Measurements from ENCODE around the gene TMEM219.

TMEM219 gene

GRCh38 chr16:29921034-29921385, 40.9 kb upstream of the TMEM219 start:
- peaks cover 8% of the 10 kb centered on the region; the same call in 1 of the 2 replicates for H3K36me3 ChIP-seq (ENCODE audit: low read length)
- H3K4me3 ChIP-seq (ENCODE audit: insufficient read depth, low read length, poor library complexity, severe bottlenecking), result no peak overlapping the region
- no peaks in the 10 kb centered on the region for H3K9me2 ChIP-seq (replicated peaks; ENCODE audit: insufficient read depth, low read length)
- no peak for TF ChIP-seq CTCF (IDR thresholded peaks at IDR 0.05; ENCODE audit: insufficient read depth, low read length, poor library complexity, severe bottlenecking)
- TF ChIP-seq EZH2phosphoT487 (conservative IDR thresholded peaks at IDR 0.05; ENCODE audit: low read length), result no peak
- H3K9me3 ChIP-seq (ENCODE audit: insufficient read depth, low read length), result no peaks in the 10 kb centered on the region
- no peaks in the 10 kb centered on the region for H3F3A ChIP-seq (ENCODE audit: insufficient read depth)
- no peak overlapping the region for H3K27ac ChIP-seq (ENCODE audit: low read depth, low read length)
- peaks cover 14% of the 10 kb centered on the region for H3K79me2 ChIP-seq (ENCODE audit: insufficient read depth, low read length)
- H2AFZ ChIP-seq (ENCODE audit: low read depth, low read length, severe bottlenecking), result no peak overlapping the region
- H3K27me3 ChIP-seq (ENCODE audit: low read length), result no peaks in the 10 kb centered on the region
- no peaks in the 10 kb centered on the region for H4K20me1 ChIP-seq (ENCODE audit: low read depth, low read length)
- H3K9ac ChIP-seq (ENCODE audit: low read length), result no peak overlapping the region
- no peak overlapping the region for H3K4me2 ChIP-seq (ENCODE audit: low read depth, low read length, poor library complexity, severe bottlenecking)

- TF ChIP-seq CTCF (IDR thresholded peaks at IDR 0.05; ENCODE audit: insufficient read depth, low read length, poor library complexity, severe bottlenecking), result no peak
- TF ChIP-seq EZH2phosphoT487 (conservative IDR thresholded peaks at IDR 0.05; ENCODE audit: low read length), result no peak
- Histone ChIP-seq H3F3A (ENCODE audit: insufficient read depth) (no peaks in the 10 kb centered on the region), H3K27ac (ENCODE audit: low read depth, low read length) (no peak overlapping the region), H3K27me3 (ENCODE audit: low read length) (no peaks in the 10 kb centered on the region), H4K20me1 (ENCODE audit: low read depth, low read length) (no peaks in the 10 kb centered on the region), H2AFZ (ENCODE audit: low read depth, low read length, severe bottlenecking) (no peak overlapping the region), H3K4me3 (ENCODE audit: insufficient read depth, low read length, poor library complexity, severe bottlenecking) (no peak overlapping the region), H3K4me2 (ENCODE audit: low read depth, low read length, poor library complexity, severe bottlenecking) (no peak overlapping the region), H3K9ac (ENCODE audit: low read length) (no peak overlapping the region), H3K9me2 (replicated peaks; ENCODE audit: insufficient read depth, low read length) (no peaks in the 10 kb centered on the region), H3K36me3 (ENCODE audit: low read length) (peaks cover 8% of the 10 kb centered on the region; the same call in 1 of the 2 replicates), H3K9me3 (ENCODE audit: insufficient read depth, low read length) (no peaks in the 10 kb centered on the region), H3K79me2 (ENCODE audit: insufficient read depth, low read length) (peaks cover 14% of the 10 kb centered on the region)
These were observed 39.6 kb upstream of the TMEM219 start for GRCh38 chr16:29922326-29922725.

- no peaks in the 10 kb centered on the region for H4K20me1 ChIP-seq (ENCODE audit: low read depth, low read length)
- no peaks in the 10 kb centered on the region for H3F3A ChIP-seq (ENCODE audit: insufficient read depth)
- H2AFZ ChIP-seq (ENCODE audit: low read depth, low read length, severe bottlenecking), result no peak overlapping the region
- peaks cover 14% of the 10 kb centered on the region for H3K79me2 ChIP-seq (ENCODE audit: insufficient read depth, low read length)
- no peaks in the 10 kb centered on the region for H3K27me3 ChIP-seq (ENCODE audit: low read length)
- H3K27ac ChIP-seq (ENCODE audit: low read depth, low read length), result no peak overlapping the region
- no peak overlapping the region for H3K4me2 ChIP-seq (ENCODE audit: low read depth, low read length, poor library complexity, severe bottlenecking)
- no peaks in the 10 kb centered on the region for H3K9me3 ChIP-seq (ENCODE audit: insufficient read depth, low read length)
- H3K36me3 ChIP-seq (ENCODE audit: low read length), result peaks cover 8% of the 10 kb centered on the region; the same call in 1 of the 2 replicates
- H3K9ac ChIP-seq (ENCODE audit: low read length), result no peak overlapping the region
- no peaks in the 10 kb centered on the region for H3K9me2 ChIP-seq (replicated peaks; ENCODE audit: insufficient read depth, low read length)
- TF ChIP-seq EZH2phosphoT487 (conservative IDR thresholded peaks at IDR 0.05; ENCODE audit: low read length) (no peak), CTCF (IDR thresholded peaks at IDR 0.05; ENCODE audit: insufficient read depth, low read length, poor library complexity, severe bottlenecking) (no peak)
- no peak overlapping the region for H3K4me3 ChIP-seq (ENCODE audit: insufficient read depth, low read length, poor library complexity, severe bottlenecking)
These were observed 38.8 kb upstream of the TMEM219 start for GRCh38 chr16:29922986-29923501.
